Mucosa of gallbladder (tissue), 1 donor: Measurements from ENCODE around the gene FGD4. TPM values are rescaled to one million over a fixed set of nuclear protein-coding genes. Genes with fewer than 3 reads are reported as not detected.
A peak's percentile ranks its signal among the peaks of the same experiment; 100 is the strongest.

ENCODE experiments used
- DNase-seq: peaks from one replicate; pipeline ENCODE4 v3.0.0-alpha.2; 2020; ENCODE audit warnings: low spot score
- total RNA-seq: library from RNA; stranded (reverse); gene quantifications from one replicate; pipeline ENCODE4 v1.2.1, GENCODE V29; 2021
- donor health status: DM: no; HTN: no; CAD: no.

FGD4 gene
- total RNA-seq, 1 donor from 2014 or later: 75.6 TPM

GRCh38 chr12:32606443-32606842 is 207.1 kb downstream of the FGD4 start:
- no peak for DNase-seq

- DNase-seq: no peak
Observed at GRCh38 chr12:32609966-32610365, 210.6 kb downstream of the FGD4 start.

- DNase-seq: no peak
Observed at GRCh38 chr12:32611986-32612385, 212.6 kb downstream of the FGD4 start.

- no peak for DNase-seq
Observed at GRCh38 chr12:32612658-32613614, 213.6 kb downstream of the FGD4 start.

GRCh38 chr12:32615441-32615840 is 216.1 kb downstream of the FGD4 start:
- DNase-seq: no peak

- DNase-seq: no peak
Observed at GRCh38 chr12:32617534-32617933, 218.2 kb downstream of the FGD4 start.

GRCh38 chr12:32618115-32618514 is 218.8 kb downstream of the FGD4 start:
- no peak for DNase-seq

GRCh38 chr12:32627976-32628375 is 228.6 kb downstream of the FGD4 start:
- no peak for DNase-seq

GRCh38 chr12:32641287-32641901 is 242.0 kb downstream of the FGD4 start:
- no peak for DNase-seq

GRCh38 chr12:32644431-32644830 is 245.1 kb downstream of the FGD4 start:
- DNase-seq: no peak

- no peak for DNase-seq
Observed at GRCh38 chr12:32647275-32647674, 247.9 kb downstream of the FGD4 start.

- DNase-seq: no peak
Observed at GRCh38 chr12:32650508-32650907, 251.2 kb downstream of the FGD4 start.

GRCh38 chr12:32651151-32651955 is 252.0 kb downstream of the FGD4 start:
- no peak for DNase-seq

- no peak for DNase-seq
Observed at GRCh38 chr12:32651956-32652210, 252.5 kb downstream of the FGD4 start.

GRCh38 chr12:32659908-32660440 is 260.6 kb downstream of the FGD4 start:
- no peak for DNase-seq

- DNase-seq: no peak
Observed at GRCh38 chr12:32661706-32662105, 262.3 kb downstream of the FGD4 start.

- DNase-seq: no peak
Observed at GRCh38 chr12:32662665-32663064, 263.3 kb downstream of the FGD4 start.

- DNase-seq: no peak
Observed at GRCh38 chr12:32666018-32666417, 266.7 kb downstream of the FGD4 start.

- DNase-seq: no peak
Observed at GRCh38 chr12:32669584-32669983, 270.2 kb downstream of the FGD4 start.

- peak; percentile 42 for DNase-seq
Observed at GRCh38 chr12:32671930-32672780, 272.8 kb downstream of the FGD4 start.
